ENCODE results near the gene PFDN6.
"Not testable (repeated sequence)": the region's sequence is repeated elsewhere in the genome, so short reads cannot be mapped to it uniquely, and the experiment has no call there.

Gene PFDN6

GRCh38 chr6:33273129-33273923 is 16.1 kb upstream of the PFDN6 start:
- DNase-seq (ENCODE audit: low read depth in 2 of 2, low spot score in 1 of 2): no peak

- no peak for DNase-seq (ENCODE audit: low read depth in 2 of 2, low spot score in 1 of 2)
Observed at GRCh38 chr6:33273924-33274902, 15.2 kb upstream of the PFDN6 start.

GRCh38 chr6:33275795-33276580 is 13.4 kb upstream of the PFDN6 start:
- not testable (repeated sequence) for DNase-seq (ENCODE audit: low read depth in 2 of 2, low spot score in 1 of 2)

- DNase-seq (ENCODE audit: low read depth in 2 of 2, low spot score in 1 of 2): no peak
Observed at GRCh38 chr6:33276581-33276863, 12.9 kb upstream of the PFDN6 start.

- peak in 1 of 2 donors; percentile 37 for DNase-seq (ENCODE audit: low read depth in 2 of 2, low spot score in 1 of 2)
Observed at GRCh38 chr6:33276864-33277662, 12.3 kb upstream of the PFDN6 start, which contains the start of gene B3GALT4. Gene B3GALT4, plus strand, starts transcription at chr6:33277123. Its CDS starts 297 bp downstream, at chr6:33277420.

- DNase-seq (ENCODE audit: low read depth in 2 of 2, low spot score in 1 of 2): no peak
Observed at GRCh38 chr6:33277663-33278391, 11.6 kb upstream of the PFDN6 start.

- DNase-seq (ENCODE audit: low read depth in 2 of 2, low spot score in 1 of 2): no peak
Observed at GRCh38 chr6:33278392-33278741, 11.0 kb upstream of the PFDN6 start.

- DNase-seq (ENCODE audit: low read depth in 2 of 2, low spot score in 1 of 2): no peak
Observed at GRCh38 chr6:33278810-33279209, 10.6 kb upstream of the PFDN6 start.

- no peak for DNase-seq (ENCODE audit: low read depth in 2 of 2, low spot score in 1 of 2)
Observed at GRCh38 chr6:33279257-33279695, 10.1 kb upstream of the PFDN6 start.

- no peak for DNase-seq (ENCODE audit: low read depth in 2 of 2, low spot score in 1 of 2)
Observed at GRCh38 chr6:33279971-33280511, 9.4 kb upstream of the PFDN6 start.

- no peak for DNase-seq (ENCODE audit: low read depth in 2 of 2, low spot score in 1 of 2)
Observed at GRCh38 chr6:33280539-33280938, 8.9 kb upstream of the PFDN6 start.

- not testable (repeated sequence) for DNase-seq (ENCODE audit: low read depth in 2 of 2, low spot score in 1 of 2)
Observed at GRCh38 chr6:33285214-33285613, 4.2 kb upstream of the PFDN6 start.

- DNase-seq (ENCODE audit: low read depth in 2 of 2, low spot score in 1 of 2): no peak
Observed at GRCh38 chr6:33286946-33287914, 2.2 kb upstream of the PFDN6 start.

GRCh38 chr6:33288141-33288920 is 1.1 kb upstream of the PFDN6 start:
- no peak for DNase-seq (ENCODE audit: low read depth in 2 of 2, low spot score in 1 of 2)

- DNase-seq (ENCODE audit: low read depth in 2 of 2, low spot score in 1 of 2): no peak
Observed at GRCh38 chr6:33289784-33290315, 449 bp downstream of the PFDN6 start.

GRCh38 chr6:33290459-33290858 is 1.1 kb downstream of the PFDN6 start:
- DNase-seq (ENCODE audit: low read depth in 2 of 2, low spot score in 1 of 2): no peak

- DNase-seq (ENCODE audit: low read depth in 2 of 2, low spot score in 1 of 2): no peak
Observed at GRCh38 chr6:33292996-33293682, 3.7 kb downstream of the PFDN6 start.
